Natural killer cell (primary cell): ENCODE data around the gene LZIC. TPM values are rescaled to one million over a fixed set of nuclear protein-coding genes. Genes with fewer than 3 reads are reported as not detected.

ENCODE experiments used
- ATAC-seq, 3 donors: fragments of 150-1000 bp in 2 of 3; fragments of 200-7000 bp in 1 of 3; cut with Tn5 transposase; 1 replicate in 1 of 3; 2 replicates in 2 of 3; pipeline ENCODE4 v1.10.0; 2021; ENCODE audit warnings: mild to moderate bottlenecking in 2 of 3, moderate library complexity in 2 of 3
- DNase-seq, 2 donors: peaks; one replicate each; pipeline versions ENCODE4 v3.0.0 to v3.0.0-alpha.2; 2013 to 2021; ENCODE audit warnings: mixed read lengths in 1 of 2
- H3K27ac ChIP-seq: one replicate; pipeline ENCODE4 v1.5.1; 2013; ENCODE audit warnings: mild to moderate bottlenecking, low read length
- H3K27me3 ChIP-seq: one replicate; pipeline ENCODE4 v1.6.1; 2013; ENCODE audit warnings: low read length; ENCODE audit not compliant: control insufficient read depth, insufficient read depth
- H3K36me3 ChIP-seq: one replicate; pipeline ENCODE4 v1.6.1; 2013; ENCODE audit warnings: low read length; ENCODE audit not compliant: control insufficient read depth, insufficient read depth
- H3K4me1 ChIP-seq: one replicate; pipeline ENCODE4 v1.6.1; 2013; ENCODE audit warnings: low read length; ENCODE audit not compliant: control insufficient read depth, insufficient read depth
- H3K4me3 ChIP-seq: one replicate; pipeline ENCODE4 v1.5.1; 2013; ENCODE audit warnings: low read length
- H3K9me3 ChIP-seq: one replicate; pipeline ENCODE4 v1.6.1; 2013; ENCODE audit warnings: low read length; ENCODE audit not compliant: control insufficient read depth, insufficient read depth
- H3K27ac Mint-ChIP-seq, 2 donors: one replicate each; pipeline ENCODE4 v1.8.0; 2022; ENCODE audit warnings: mild to moderate bottlenecking in 2 of 2, mixed read lengths in 2 of 2, moderate library complexity in 1 of 2
- H3K27me3 Mint-ChIP-seq, 2 donors: one replicate each; pipeline ENCODE4 v1.8.0; 2022; ENCODE audit warnings: low read depth in 2 of 2, mixed read lengths in 2 of 2
- H3K36me3 Mint-ChIP-seq: one replicate; pipeline ENCODE4 v1.8.0; 2022; ENCODE audit warnings: mixed read lengths
- H3K4me1 Mint-ChIP-seq, 2 donors: one replicate each; pipeline ENCODE4 v1.8.0; 2022; ENCODE audit warnings: mixed read lengths in 2 of 2
- H3K4me3 Mint-ChIP-seq: one replicate; pipeline ENCODE4 v1.8.0; 2022; ENCODE audit warnings: mild to moderate bottlenecking, moderate library complexity, mixed read lengths
- H3K9me3 Mint-ChIP-seq, 2 donors: one replicate each; pipeline ENCODE4 v1.8.0; 2022; ENCODE audit warnings: mixed read lengths in 2 of 2
- WGBS: methylation state at CpG from one replicate; pipeline ENCODE4 v1.1.7; 2013; ENCODE audit warnings: missing lambda C conversion rate; ENCODE audit not compliant: insufficient coverage; 5-methylcytosine and 5-hydroxymethylcytosine counted together
- intact Hi-C: fragments of 100-400 bp; cut with micrococcal nuclease; formaldehyde crosslinking; loops from one replicate; pipeline ENCODE4 v1.14.2; 2022
- total RNA-seq, 4 donors: library from RNA; stranded (reverse); fragments of 120-200 nt in 1 of 4; gene quantifications; one replicate each; pipeline versions ENCODE4 v1.2.3 to v1.2.4, GENCODE V29; 2013 to 2022
- TF ChIP-seq, protein P1 (sequence below): fragments of 200-600 bp; IDR thresholded peaks from one replicate; pipeline ENCODE4 v1.8.0; 2022; ENCODE audit warnings: antibody characterized with exemption

The LZIC gene
- total RNA-seq, 3 donors from 2014 or later (not counting 1 experiment from before 2014, with no cell fraction given) = 19.5 to 21.9 (median 21.7) TPM

- H3K9me3 ChIP-seq = no peaks in the 10 kb centered on the region
- no peak overlapping the region for H3K4me3 ChIP-seq
- H3K4me1 Mint-ChIP-seq = peaks cover 23% of the 10 kb centered on the region in 2 donors
- intact Hi-C loops = no loop called here
- no peaks in the 10 kb centered on the region for H3K27me3 Mint-ChIP-seq
- DNase-seq (no peak), ATAC-seq (no peak)
- H3K36me3 ChIP-seq = no peaks in the 10 kb centered on the region
- peaks cover 30% of the 10 kb centered on the region for H3K4me1 ChIP-seq
- WGBS = 98% methylated on average over 2 of the region's 2 CpGs
- H3K36me3 Mint-ChIP-seq = no peaks in the 10 kb centered on the region
- no peaks in the 10 kb centered on the region for H3K27me3 ChIP-seq
- no peaks in the 10 kb centered on the region for H3K9me3 Mint-ChIP-seq
- H3K27ac Mint-ChIP-seq = no peak overlapping the region
- H3K27ac ChIP-seq = no peak overlapping the region
- H3K4me3 Mint-ChIP-seq = no peak overlapping the region
- TF ChIP-seq, protein P1, sequence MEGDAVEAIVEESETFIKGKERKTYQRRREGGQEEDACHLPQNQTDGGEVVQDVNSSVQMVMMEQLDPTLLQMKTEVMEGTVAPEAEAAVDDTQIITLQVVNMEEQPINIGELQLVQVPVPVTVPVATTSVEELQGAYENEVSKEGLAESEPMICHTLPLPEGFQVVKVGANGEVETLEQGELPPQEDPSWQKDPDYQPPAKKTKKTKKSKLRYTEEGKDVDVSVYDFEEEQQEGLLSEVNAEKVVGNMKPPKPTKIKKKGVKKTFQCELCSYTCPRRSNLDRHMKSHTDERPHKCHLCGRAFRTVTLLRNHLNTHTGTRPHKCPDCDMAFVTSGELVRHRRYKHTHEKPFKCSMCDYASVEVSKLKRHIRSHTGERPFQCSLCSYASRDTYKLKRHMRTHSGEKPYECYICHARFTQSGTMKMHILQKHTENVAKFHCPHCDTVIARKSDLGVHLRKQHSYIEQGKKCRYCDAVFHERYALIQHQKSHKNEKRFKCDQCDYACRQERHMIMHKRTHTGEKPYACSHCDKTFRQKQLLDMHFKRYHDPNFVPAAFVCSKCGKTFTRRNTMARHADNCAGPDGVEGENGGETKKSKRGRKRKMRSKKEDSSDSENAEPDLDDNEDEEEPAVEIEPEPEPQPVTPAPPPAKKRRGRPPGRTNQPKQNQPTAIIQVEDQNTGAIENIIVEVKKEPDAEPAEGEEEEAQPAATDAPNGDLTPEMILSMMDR = no peak
Observed at GRCh38 chr1:9946315-9946714, 3.1 kb upstream of the LZIC start.

DNA sequence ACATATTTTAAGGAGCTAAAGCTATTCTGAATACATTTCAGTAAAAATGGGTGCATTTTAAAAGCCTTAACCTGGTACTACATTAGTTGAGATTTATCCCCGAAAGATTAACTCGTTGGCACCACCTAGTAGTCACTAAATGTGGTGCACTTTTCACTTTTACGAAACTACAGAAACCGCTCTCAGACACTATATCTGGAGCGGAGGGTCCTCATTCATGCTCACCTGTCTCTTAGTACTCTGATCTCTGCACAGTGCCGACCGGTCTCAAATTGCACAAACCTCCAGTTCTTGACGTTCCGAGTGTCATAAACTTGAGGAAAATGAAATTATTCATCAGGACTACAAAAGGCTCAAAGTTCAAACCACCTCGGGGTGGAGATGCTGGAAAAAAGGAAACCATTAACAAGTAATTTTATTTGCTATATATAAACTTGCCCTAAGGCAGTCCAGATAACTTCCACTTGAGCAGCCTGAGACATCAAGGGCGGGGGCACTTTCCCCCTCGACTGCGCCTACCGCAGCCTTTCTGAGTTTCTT lies 722 bp downstream of the LZIC start:
- Histone ChIP-seq H3K4me3 (peak overlapping the region; percentile 70), H3K27me3 (no peaks in the 10 kb centered on the region), H3K27ac (peak overlapping the region; percentile 88), H3K9me3 (no peaks in the 10 kb centered on the region), H3K4me1 (peaks cover 20% of the 10 kb centered on the region), H3K36me3 (no peaks in the 10 kb centered on the region)
- Mint-ChIP-seq H3K36me3 (no peaks in the 10 kb centered on the region), H3K27ac (peak overlapping the region; percentile 95 to 98), H3K27me3 (no peaks in the 10 kb centered on the region), H3K4me1 (peaks cover 13% of the 10 kb centered on the region in 2 donors), H3K4me3 (peak overlapping the region; percentile 98), H3K9me3 (no peaks in the 10 kb centered on the region)
- ATAC-seq = peak; percentile 24 to 31 (median 25)
- TF ChIP-seq, protein P1 = no peak
- under 1% methylated on average over 13 of the region's 14 CpGs for WGBS
- intact Hi-C loops = loop anchor here (1.0 to 2.0 kb wide), 3 partner anchors 32 to 90 kb away; partner anchors contain the start of genes CTNNBIP1 and UBE4B
- DNase-seq = peak in 1 of 2 donors; percentile 68

GRCh38 chr1:9929431-9930385 lies 13.5 kb downstream of the LZIC start:
- WGBS = 95% methylated on average over 14 of the region's 15 CpGs
- H3K27ac ChIP-seq = no peak overlapping the region
- H3K36me3 ChIP-seq = peaks cover 36% of the 10 kb centered on the region
- Mint-ChIP-seq H3K9me3 (no peaks in the 10 kb centered on the region), H3K27me3 (no peaks in the 10 kb centered on the region), H3K4me1 (no peaks in the 10 kb centered on the region), H3K27ac (no peak overlapping the region), H3K36me3 (peaks cover 12% of the 10 kb centered on the region), H3K4me3 (no peak overlapping the region)
- no peak for DNase-seq
- intact Hi-C loops = no loop called here
- no peak overlapping the region for H3K4me3 ChIP-seq
- ATAC-seq = no peak
- TF ChIP-seq, protein P1 = no peak
- no peaks in the 10 kb centered on the region for H3K9me3 ChIP-seq
- H3K4me1 ChIP-seq = no peaks in the 10 kb centered on the region
- no peaks in the 10 kb centered on the region for H3K27me3 ChIP-seq
